Vagina (tissue), 2 donors: ENCODE results near the gene GJC2.

Experiments used
- CTCF ChIP-seq, 3 experiments: fragments of 450-650 bp in 2 of 3; fragments of 200-600 bp in 1 of 3; sonication (generic) in 1 of 3; IDR thresholded peaks; one replicate each; pipeline ENCODE4 v1.5.1; 2017 to 2019; ENCODE audit warnings: antibody characterized with exemption in 3 of 3, mild to moderate bottlenecking in 2 of 3, moderate library complexity in 2 of 3
- POLR2AphosphoS5 ChIP-seq, 2 donors: sonication (generic); formaldehyde crosslinking; IDR thresholded peaks; one replicate each; pipeline ENCODE4 v1.9.0; 2017; ENCODE audit warnings: antibody characterized with exemption in 2 of 2, mild to moderate bottlenecking in 2 of 2, low read depth in 1 of 2; ENCODE audit not compliant: insufficient read depth in 1 of 2

- TF ChIP-seq CTCF (IDR thresholded peaks at IDR 0.05) (no peak), POLR2AphosphoS5 (IDR thresholded peaks at IDR 0.05; ENCODE audit: insufficient read depth in 1 of 2, low read depth in 1 of 2) (no peak)
Measured at GRCh38 chr1:228170666-228171065, 20.9 kb downstream of the GJC2 start.
